Hematopoietic multipotent progenitor cell treated with erythropoietin and hydrocortisone succinate and interleukin-3 and kit ligand, for 4 days (in vitro differentiated cells): ENCODE data around the gene GTF3C5.
A peak's percentile ranks its signal among the peaks of the same experiment; 100 is the strongest.

Experiments used
- DNase-seq: peaks from one replicate; pipeline ENCODE4 v3.0.0-alpha.2; 2015

Gene GTF3C5

GRCh38 chr9:133030317-133031129, at the start of gene GTF3C5:
GTF3C5 (plus strand) TSS chr9:133030997; CDS start chr9:133031012, 15 bp downstream.
- peak; percentile 100 for DNase-seq

- peak; percentile 74 for DNase-seq
Observed at GRCh38 chr9:132982458-132982857, 48.3 kb upstream of the GTF3C5 start.

- peak; percentile 36 for DNase-seq
Observed at GRCh38 chr9:132983491-132984201, 47.2 kb upstream of the GTF3C5 start.

GRCh38 chr9:132984202-132985070, 46.4 kb upstream of the GTF3C5 start:
- peak; percentile 97 for DNase-seq

GRCh38 chr9:132985071-132985350, 45.8 kb upstream of the GTF3C5 start:
- DNase-seq: no peak

- DNase-seq: no peak
Observed at GRCh38 chr9:132985489-132985888, 45.3 kb upstream of the GTF3C5 start.

GRCh38 chr9:132986114-132986513, 44.7 kb upstream of the GTF3C5 start:
- DNase-seq: no peak

GRCh38 chr9:132986640-132987620, 43.9 kb upstream of the GTF3C5 start:
- peak; percentile 32 for DNase-seq

GRCh38 chr9:132988244-132989013, 42.4 kb upstream of the GTF3C5 start:
- no peak for DNase-seq

GRCh38 chr9:132989014-132989310, 41.8 kb upstream of the GTF3C5 start:
- no peak for DNase-seq

- DNase-seq: no peak
Observed at GRCh38 chr9:132989414-132989996, 41.3 kb upstream of the GTF3C5 start.

GRCh38 chr9:132989998-132990557, 40.7 kb upstream of the GTF3C5 start:
- peak; percentile 63 for DNase-seq

- DNase-seq: no peak
Observed at GRCh38 chr9:132990781-132991180, 40.0 kb upstream of the GTF3C5 start.

- peak; percentile 93 for DNase-seq
Observed at GRCh38 chr9:132991351-132992300, 39.2 kb upstream of the GTF3C5 start.

- DNase-seq: peak; percentile 55
Observed at GRCh38 chr9:132993511-132993939, 37.3 kb upstream of the GTF3C5 start.

GRCh38 chr9:132994410-132995120, 36.2 kb upstream of the GTF3C5 start:
- peak; percentile 97 for DNase-seq

GRCh38 chr9:132995121-132995420, 35.7 kb upstream of the GTF3C5 start:
- DNase-seq: no peak

GRCh38 chr9:132995879-132996278, 34.9 kb upstream of the GTF3C5 start:
- peak; percentile 34 for DNase-seq

GRCh38 chr9:132996526-132996925, 34.3 kb upstream of the GTF3C5 start:
- DNase-seq: peak; percentile 64
